Forelimb muscle (tissue), 1 donor: ENCODE data around the gene FAM177A1. TPM values are rescaled to one million over a fixed set of nuclear protein-coding genes. Genes with fewer than 3 reads are reported as not detected.
A peak's percentile ranks its signal among the peaks of the same experiment; 100 is the strongest.
"Not testable (repeated sequence)": the region's sequence is repeated elsewhere in the genome, so short reads cannot be mapped to it uniquely, and the experiment has no call there.

ENCODE experiments used
- DNase-seq: peaks from one replicate; pipeline ENCODE4 v3.0.0-alpha.2; 2013; ENCODE audit warnings: low read depth
- polyA plus RNA-seq: library from polyadenylated mRNA; unstranded; fragments of 120-200 nt; gene quantifications from one replicate; pipeline ENCODE4 v1.2.1, GENCODE V29; 2013; ENCODE audit not compliant: insufficient read length

Gene FAM177A1, protein sequence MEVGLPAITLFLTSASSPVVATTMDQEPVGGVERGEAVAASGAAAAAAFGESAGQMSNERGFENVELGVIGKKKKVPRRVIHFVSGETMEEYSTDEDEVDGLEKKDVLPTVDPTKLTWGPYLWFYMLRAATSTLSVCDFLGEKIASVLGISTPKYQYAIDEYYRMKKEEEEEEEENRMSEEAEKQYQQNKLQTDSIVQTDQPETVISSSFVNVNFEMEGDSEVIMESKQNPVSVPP
- 36.4 TPM for polyA plus RNA-seq

DNA sequence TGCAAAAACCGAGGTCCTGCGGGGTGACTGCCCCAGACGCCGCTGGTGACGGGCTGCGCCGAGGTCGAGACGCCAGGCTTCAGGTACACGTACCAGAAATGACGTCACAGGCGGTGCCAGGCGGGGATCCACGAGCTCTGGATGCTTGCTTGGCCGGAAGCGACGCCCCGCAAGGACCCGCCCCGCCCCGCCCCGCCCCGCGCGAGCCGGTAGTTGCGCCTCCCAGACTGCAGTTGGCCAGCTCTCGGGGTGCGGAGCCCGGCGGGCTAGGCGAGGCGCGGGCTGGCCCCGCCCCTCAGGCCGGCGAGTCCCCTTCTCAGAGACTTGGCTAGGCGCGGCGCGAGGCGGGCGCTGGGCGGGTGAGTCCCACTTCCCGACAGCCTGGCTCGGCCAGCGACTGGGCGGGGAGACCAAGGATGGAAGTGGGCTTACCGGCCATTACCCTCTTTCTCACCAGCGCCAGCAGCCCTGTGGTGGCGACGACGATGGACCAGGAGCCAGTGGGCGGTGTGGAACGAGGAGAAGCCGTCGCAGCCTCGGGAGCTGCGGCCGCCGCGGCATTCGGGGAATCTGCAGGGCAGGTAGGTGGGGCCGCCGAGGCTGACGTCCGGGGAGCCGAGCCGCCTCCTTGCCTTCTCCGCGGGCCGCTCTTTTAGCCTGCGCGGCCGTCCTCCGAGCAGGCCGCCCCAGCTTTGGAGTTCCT lies at the start of gene FAM177A1:
TSS of gene FAM177A1 (plus strand) at position 225 of the 703 bp plus-strand sequence. CDS start at position 417, 192 bp downstream.
- peak; percentile 65 for DNase-seq

DNA sequence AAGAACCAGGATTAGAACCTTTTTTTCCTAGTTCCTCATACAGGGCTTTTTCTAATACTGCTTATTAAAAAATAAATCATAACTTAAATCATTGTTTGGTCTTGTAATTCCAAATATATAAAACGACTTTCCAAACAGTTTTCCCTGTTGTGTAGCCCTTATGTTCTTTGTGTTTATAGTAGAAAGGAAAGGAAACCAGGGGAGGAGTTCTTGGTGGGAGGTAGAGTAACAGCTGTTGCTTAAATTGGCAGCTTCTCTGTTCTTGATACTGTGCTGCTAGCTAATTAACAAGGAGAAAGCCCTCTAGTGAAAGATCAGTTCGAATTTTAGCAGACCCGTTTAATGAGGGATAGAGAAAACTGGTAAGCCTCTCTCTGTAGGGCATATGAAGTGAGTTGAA lies 48.3 kb upstream of the FAM177A1 start:
- DNase-seq = no peak

DNA sequence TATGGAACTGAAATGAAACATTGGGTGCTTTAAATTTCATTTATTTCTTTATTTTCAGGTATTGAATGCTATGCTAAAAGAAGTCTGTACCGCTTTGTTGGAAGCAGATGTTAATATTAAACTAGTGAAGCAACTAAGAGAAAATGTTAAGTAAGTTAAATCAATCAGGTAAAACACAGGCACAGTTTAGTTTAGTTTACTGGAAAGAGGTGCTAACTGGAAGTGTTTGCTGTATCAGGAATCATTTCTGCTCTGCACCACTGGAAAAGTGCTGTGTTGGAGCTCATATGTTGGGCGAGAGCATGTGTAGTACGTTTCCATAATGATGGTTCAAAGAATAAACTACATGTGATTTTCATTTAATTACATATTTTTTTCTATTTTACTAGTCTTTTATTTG lies 46.6 kb upstream of the FAM177A1 start:
- no peak for DNase-seq

DNA sequence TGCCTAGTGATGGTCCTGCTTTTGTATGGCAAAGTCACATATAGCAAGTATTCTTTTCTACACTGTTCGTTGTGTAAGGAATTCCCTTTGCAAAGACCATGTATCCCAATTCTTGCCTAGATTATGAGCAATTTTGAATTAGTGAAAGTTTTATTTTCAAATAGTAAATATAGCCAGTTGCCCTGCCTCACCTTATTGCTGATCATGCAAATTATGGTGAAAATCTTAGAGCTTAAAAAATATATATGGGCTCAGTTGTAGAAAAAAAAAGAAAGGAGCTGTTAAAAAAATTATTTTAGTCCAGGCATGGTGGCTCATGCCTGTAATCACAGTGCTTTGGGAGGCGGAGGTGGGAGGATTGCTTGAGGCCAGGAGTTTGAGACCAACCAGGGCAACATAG lies 44.5 kb upstream of the FAM177A1 start:
- no peak for DNase-seq

DNA sequence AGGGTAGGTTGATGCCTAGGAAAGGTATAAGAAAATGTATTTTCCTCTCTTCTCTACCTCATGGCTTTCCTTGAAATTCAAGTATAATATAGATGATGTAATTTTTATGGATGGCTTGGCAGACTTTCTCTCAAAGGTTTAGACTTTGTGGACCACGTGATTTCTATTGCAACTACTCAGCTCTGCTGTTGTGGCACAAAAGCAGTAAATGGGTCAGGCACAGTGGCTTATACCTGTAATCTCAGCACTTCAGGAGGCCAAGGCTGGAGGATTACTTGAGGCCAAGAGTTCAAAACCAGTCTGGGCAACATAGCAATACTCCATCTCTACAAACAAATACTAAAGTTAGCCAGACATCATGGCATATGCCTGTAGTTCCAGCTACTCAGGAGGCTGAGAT lies 41.2 kb upstream of the FAM177A1 start:
- no peak for DNase-seq

DNA sequence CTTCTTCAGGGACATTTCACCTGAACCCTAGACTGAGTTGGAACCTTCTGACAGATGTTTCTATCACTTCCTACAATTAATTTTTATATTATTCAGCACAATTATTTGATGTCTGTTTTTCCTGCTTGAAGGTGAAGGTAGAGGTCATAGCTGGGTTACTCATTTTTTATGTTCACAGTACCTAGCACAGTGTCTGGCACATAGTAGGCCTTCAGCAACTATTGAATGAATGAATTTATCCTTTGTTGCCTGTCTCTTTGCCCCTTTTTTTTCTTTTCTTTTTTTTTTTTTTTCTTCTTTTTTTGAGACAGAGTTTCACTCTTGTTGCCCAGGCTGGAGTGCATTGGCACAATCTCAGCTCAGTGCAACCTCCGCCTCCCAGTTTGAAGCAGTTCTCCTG lies 29.5 kb upstream of the FAM177A1 start:
- DNase-seq = no peak

DNA sequence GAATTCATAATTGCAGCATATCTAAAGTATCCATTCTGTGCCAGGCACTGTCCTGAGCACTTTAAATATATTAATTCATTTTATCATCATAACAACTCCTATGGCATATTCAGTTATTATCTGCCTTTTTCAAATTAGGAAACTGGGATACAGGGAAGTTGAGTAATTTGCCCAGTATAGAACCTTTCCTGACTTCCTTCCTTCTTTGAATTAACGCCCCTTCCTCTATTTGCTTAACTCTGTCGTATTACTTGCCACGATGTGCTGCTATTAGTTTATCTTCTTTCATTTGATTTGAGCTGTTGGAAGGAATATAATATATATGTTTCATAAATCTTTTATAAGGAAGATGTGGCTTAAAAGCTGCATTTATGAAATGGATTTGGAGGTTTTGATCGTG lies 25.4 kb upstream of the FAM177A1 start:
- no peak for DNase-seq

DNA sequence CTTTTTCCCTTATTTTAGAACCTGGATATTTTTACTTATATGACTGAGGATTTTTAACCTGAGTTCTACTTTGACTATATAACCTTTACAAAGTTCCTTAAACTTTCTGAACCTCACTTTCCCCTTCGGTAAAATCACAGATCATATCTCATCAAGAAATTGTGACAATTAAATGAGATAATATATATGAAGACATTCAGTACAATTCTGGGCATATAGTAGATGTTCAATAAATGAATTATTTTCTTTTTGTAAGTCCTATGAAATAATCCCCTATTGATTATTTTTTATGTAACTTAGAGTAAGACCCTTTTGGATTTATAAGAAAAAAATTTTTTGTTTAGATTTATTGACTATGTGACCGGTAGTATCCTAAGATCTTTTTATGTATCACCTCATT lies 17.6 kb upstream of the FAM177A1 start:
- DNase-seq = no peak

DNA sequence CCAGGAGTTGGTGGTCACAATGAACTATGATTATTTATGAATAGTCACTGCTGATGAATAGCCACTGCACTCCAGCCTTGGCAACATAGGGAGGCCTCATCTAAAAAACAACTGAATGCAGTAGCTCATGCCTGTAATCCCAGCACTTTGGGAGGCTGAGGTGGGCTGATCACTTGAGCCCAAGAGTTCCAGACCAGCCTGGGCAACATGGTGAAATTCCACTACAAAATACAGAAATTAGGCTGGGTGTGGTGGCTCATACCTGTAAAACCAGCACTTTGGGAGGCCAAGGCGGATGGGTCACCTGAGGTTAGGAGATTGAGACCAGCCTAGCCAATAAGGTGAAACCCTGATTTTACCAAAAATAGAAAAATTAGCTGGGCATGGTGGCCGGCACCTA lies 13.5 kb upstream of the FAM177A1 start:
- DNase-seq = no peak

DNA sequence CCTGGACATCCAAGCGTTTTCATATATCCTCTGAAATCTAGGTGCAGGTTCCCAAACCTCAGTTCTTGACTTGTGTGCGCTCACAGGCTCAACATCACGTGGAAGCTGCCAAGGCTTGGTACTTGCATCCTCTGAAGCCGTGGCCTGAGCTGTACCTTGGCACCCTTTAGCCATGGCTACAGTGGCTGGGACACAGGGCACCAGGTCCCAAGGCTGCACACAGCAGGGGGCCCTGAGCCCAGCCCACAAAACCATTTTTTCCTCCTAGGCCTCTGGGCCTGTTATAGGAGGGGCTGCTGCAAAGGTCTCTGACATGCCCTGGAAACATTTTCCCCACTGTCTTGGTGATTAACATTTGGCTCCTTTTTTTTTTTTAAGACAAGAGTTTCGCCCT lies 11.6 kb upstream of the FAM177A1 start:
- DNase-seq = no peak

DNA sequence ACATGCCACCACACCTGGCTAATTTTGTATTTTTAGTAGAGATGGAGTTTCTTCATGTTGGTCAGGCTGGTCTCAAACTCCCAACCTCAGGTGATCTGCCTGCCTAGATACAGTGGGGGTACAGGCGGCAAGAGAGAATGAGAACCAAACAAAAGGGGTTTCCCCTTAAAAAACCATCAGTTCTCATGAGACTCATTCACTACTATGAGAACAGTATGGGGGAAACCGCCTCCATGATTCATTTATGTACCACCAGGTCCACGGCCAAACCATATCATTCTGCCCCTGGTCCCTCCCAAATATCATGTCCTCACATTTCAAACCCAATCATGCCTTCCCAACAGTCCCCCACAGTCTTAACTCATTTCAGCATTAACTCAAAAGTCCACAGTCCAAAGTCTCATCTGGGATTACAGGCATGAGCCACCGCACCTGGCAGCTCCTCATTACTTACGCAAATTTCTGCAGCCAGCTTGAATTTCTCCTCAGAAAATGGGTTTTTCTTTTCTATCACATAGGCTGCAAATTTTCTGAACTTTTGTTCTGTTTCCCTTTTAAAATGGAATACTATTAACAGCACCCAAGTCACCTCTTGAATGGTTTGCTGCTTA lies 11.0 kb upstream of the FAM177A1 start:
- not testable (repeated sequence) for DNase-seq

DNA sequence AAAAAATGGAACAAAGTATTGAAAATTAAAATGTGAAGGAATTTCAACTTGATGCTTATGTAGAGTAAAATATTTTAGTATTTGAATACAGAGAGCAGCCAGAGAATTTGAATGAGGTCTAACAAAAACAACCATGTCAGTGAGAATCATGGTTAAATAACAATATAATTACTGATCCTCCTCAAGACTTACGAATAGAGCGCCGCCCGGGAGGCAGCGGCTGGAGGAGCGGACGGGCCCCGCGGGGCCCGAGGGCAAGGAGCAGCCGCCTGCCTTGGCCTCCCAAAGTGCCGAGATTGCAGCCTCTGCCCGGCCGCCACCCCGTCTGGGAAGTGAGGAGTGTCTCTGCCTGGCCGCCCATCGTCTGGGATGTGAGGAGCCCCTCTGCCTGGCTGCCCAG lies 7.8 kb upstream of the FAM177A1 start:
- not testable (repeated sequence) for DNase-seq

DNA sequence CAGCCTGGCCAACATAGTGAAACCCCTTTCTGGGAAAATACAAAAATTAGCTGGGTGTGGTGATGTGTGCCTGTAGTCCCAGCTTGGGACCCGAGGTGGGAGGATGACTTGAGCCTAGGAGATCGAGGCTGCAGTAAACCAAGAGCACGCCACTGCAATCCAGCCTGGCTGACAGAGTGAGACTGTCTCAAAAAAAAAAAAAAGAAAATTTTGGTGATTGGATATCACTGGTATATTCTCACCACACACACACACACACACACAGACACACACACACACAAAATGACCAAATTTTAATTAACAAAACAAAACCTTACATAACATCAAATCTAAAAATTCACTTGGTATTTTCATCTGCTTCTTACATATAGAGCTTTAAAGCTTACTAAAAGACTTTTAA lies 3.4 kb upstream of the FAM177A1 start:
- no peak for DNase-seq

DNA sequence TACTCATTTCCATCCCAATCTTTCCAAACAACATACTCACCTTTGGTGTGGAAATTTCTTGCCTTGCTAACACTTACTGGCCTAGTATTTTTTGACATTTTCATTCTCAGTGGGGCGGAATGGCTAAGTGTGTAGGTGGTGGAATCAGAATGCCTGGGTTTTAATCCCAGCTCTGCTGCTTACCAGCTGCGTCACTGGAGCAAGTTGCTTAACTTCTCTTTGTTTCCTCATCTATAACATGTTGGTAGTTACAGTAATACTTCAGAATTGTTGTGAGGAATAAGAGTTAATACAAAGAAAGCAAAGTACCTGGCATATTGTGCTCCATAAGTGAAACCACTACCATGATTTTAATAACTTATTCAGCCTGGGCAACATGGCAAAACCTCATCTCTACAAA lies 3.0 kb upstream of the FAM177A1 start:
- DNase-seq = no peak

DNA sequence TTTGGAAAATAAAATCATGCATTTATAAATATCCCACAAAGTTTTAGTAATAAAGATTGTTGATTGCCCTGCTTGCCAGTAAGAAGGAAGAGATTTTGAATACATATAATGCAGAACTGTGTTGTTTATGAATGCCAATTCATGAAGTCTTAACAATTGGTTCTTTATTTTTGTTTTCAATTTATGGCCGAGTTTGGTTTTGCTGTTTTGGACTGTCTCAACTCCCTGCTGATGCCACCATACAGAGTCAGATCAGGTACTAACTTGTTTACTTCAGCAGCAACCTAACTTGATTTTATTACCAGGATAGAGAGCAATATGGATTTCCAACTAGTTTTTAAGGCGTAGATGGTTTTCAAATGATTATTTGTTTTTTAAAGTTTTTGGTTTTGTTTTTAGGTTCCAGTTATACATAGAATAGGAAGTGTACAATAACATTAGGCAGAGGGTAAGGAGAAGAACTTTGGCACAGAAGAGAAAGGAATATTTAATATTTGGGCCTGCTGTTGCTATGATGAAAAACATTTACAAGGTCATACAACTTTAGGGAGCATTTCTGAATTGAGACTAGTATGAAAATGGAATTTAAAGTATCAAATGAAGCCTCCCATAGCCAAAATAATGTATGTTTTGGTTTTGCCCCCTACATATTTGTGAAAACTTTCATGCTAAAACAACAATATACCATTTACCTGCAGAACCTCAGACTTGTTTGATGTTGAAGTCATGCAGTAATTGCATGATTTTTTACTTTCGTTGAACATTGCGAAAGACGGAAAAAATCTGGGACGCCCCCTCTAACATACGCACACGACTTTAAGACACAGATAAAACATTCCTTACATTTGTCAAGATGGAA lies 904 bp upstream of the FAM177A1 start:
- DNase-seq = peak; percentile 8

DNA sequence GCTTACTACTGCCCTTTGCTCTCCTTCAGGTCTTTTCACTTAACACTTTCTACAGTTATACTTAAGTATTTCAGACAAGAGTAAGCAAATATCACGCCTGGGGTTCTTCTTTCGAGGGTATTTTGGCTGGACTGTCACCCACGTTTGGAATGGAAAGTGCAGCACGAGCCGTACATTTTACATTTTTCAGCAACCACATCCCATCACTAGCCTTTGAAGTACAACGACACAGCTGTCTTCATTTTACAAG lies 349 bp upstream of the FAM177A1 start:
- DNase-seq = no peak

DNA sequence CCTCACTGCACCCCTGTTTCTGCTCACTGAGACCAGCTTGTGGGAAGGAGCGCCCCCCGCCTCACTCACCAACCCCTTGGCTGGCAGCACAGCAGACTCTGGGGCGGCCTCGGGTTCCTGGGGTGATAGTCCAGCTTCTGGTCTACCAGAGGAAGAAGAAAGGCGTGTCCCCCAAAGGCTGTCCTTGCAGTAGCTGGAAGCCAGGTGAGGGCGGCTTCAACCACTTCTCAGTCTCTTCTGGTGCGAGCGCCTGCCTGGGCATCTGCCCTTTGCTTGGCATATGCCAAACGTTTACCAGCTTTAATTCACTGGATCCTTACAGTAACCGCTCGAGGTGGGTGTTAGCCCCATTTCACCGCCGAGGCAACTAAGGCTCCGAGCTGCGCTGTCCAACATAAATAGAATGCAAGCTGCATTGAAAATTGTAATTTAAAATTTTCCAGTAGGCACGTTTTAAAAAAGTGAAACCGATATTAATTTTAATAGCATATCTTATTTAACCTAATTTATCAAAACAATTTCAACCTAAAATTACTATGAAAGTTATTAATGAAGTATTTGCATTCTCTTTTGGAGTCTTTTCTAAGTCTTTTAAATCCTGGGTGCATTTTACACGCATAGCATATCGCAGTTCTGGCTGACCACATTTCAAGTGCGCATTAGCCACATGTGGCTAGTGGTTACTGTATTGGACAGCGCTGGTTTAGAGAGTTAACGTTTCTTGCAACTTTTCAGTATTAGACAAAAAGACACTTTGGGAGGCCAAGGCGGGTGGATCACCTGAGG lies 872 bp downstream of the FAM177A1 start:
- DNase-seq = peak; percentile 5

DNA sequence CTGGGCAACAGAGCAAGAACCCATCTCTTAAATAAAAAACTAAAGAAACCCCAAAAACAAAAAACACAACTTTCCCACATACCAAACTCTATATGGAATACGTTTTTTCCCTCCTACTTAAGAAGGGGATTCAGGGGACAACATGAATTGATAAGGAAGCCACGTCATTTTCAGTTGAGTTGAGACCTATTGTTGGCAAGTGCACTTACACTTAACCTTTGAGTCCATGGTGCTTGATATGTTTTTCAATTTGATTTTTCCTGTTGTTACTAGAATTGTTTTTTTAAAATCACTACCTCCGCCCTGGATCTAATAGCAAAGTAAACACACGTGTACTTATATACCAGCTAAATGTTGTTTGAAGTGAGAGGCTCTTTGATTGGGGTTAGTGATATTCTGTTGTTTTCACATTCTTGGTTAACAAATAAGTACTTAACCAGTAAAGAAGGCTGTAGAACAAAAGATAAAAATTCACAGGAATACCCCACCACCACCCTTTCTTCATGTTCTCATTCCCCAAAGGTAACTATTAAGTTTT lies 2.0 kb downstream of the FAM177A1 start:
- no peak for DNase-seq

DNA sequence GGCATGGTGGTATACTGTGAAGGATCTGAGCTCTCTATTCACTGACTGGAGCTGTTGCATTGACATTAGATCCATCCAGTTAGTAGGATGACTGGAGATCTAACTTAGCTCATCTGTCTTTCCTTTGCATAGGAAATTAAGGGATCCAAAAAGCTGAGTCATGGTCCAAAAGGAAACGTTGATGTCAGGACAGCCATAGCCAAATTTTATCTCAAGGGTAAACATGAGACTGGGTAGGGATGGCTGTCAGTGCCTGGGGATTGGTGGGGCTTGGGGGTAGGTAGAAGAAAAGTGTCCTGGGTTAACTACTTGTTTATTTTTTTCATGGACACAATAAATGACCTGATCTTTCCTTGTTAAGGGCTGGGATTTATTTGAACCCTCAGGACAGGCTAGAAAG lies 4.6 kb downstream of the FAM177A1 start:
- DNase-seq = no peak

DNA sequence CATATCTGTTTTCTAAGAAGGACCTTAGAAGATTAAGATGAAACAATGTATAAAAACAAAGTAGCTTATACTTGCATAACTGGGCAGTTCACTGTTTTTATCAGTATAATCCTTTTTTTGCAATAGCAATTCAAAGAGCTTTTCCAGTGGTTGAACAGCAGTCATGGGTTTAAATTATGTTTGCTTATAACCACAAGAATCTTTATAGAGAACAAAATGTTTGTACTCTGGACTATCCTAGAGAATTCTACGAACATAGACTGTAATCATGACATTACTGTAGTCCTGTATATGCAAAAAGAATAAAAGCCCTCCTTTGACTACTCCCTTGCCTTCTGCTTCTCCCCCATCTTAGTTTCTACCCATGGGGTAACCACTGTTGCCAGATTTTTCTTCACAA lies 5.7 kb downstream of the FAM177A1 start:
- DNase-seq = no peak

DNA sequence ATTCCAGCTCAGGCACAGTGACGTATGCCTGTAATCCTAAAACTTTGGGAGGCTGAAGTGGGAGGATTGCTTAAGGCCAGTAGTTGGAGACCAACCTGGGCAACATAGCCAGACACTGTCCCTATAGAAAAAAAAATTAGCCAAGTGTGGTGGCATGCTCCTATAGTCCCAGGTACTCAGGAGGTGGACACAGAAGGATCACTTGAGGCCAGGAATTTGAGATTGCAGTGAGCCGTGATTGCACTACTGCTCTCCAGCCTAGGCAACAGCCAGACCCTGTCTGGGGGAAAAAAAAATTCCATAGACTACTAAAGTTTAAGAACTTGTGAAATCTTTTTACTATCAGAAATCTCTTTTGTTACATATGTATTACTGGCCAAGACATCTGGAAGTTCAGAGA lies 6.6 kb downstream of the FAM177A1 start:
- DNase-seq = no peak
